NB4 (cell line): Measurements from ENCODE around the gene NBEAL2.

Source experiments
- POLR2A ChIP-seq: IDR thresholded peaks from 2 replicates; pipeline ENCODE4 v1.6.1; 2011; ENCODE audit warnings: mild to moderate bottlenecking; ENCODE audit not compliant: insufficient read length; ENCODE audit errors: extremely low read depth
- TF ChIP-seq, protein P1 (sequence below): IDR thresholded peaks from one replicate; pipeline ENCODE4 v1.5.1; 2012; ENCODE audit warnings: low read depth, low read length

- TF ChIP-seq POLR2A, result no peak
- TF ChIP-seq, protein P1, sequence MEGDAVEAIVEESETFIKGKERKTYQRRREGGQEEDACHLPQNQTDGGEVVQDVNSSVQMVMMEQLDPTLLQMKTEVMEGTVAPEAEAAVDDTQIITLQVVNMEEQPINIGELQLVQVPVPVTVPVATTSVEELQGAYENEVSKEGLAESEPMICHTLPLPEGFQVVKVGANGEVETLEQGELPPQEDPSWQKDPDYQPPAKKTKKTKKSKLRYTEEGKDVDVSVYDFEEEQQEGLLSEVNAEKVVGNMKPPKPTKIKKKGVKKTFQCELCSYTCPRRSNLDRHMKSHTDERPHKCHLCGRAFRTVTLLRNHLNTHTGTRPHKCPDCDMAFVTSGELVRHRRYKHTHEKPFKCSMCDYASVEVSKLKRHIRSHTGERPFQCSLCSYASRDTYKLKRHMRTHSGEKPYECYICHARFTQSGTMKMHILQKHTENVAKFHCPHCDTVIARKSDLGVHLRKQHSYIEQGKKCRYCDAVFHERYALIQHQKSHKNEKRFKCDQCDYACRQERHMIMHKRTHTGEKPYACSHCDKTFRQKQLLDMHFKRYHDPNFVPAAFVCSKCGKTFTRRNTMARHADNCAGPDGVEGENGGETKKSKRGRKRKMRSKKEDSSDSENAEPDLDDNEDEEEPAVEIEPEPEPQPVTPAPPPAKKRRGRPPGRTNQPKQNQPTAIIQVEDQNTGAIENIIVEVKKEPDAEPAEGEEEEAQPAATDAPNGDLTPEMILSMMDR, result no peak
Observed at GRCh38 chr3:47016086-47016933, 36.8 kb downstream of the NBEAL2 start.
